Suprapubic skin (tissue), 4 donors: ENCODE measurements around the gene TMEM178A.

Source experiments
- EP300 ChIP-seq: sonication (generic); formaldehyde crosslinking; IDR thresholded peaks from one replicate; pipeline ENCODE4 v1.6.1; 2017; ENCODE audit warnings: antibody characterized with exemption
- POLR2A ChIP-seq, 2 donors: fragments of 450-650 bp; IDR thresholded peaks; one replicate each; pipeline ENCODE4 v1.6.1; 2017; ENCODE audit warnings: antibody characterized with exemption in 2 of 2, mild to moderate bottlenecking in 2 of 2, moderate library complexity in 2 of 2
- POLR2AphosphoS5 ChIP-seq, 3 donors: sonication (generic); formaldehyde crosslinking; IDR thresholded peaks; one replicate each; pipeline ENCODE4 v1.6.1; 2017; ENCODE audit warnings: antibody characterized with exemption in 3 of 3
- TF ChIP-seq, protein P1 (sequence below), 2 donors: fragments of 200-600 bp in 1 of 2; fragments of 450-650 bp in 1 of 2; sonication (generic) in 1 of 2; IDR thresholded peaks; one replicate each; pipeline ENCODE4 v1.5.1; 2016 to 2019; ENCODE audit warnings: antibody characterized with exemption in 2 of 2, mild to moderate bottlenecking in 1 of 2, moderate library complexity in 1 of 2

DNA sequence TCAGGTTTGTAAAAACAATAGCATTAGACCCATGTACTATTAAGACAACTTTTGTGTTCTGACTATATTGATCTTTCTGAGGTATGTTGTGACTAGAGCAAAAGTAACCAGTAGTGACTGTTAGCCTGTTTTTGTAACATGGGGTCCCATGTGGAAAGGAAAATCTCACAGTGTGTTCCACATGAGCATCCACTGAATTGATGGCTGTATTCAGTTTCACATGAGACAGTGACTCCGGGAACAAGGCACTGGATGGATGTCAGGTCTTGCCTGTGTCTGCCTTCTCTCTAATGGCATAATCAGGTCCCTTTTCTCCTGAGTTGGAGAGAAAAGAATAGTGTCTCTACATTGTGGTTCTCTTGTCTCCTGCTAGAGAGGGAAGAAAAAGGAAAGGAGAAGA lies 27.5 kb downstream of the TMEM178A start:
- TF ChIP-seq, protein P1, sequence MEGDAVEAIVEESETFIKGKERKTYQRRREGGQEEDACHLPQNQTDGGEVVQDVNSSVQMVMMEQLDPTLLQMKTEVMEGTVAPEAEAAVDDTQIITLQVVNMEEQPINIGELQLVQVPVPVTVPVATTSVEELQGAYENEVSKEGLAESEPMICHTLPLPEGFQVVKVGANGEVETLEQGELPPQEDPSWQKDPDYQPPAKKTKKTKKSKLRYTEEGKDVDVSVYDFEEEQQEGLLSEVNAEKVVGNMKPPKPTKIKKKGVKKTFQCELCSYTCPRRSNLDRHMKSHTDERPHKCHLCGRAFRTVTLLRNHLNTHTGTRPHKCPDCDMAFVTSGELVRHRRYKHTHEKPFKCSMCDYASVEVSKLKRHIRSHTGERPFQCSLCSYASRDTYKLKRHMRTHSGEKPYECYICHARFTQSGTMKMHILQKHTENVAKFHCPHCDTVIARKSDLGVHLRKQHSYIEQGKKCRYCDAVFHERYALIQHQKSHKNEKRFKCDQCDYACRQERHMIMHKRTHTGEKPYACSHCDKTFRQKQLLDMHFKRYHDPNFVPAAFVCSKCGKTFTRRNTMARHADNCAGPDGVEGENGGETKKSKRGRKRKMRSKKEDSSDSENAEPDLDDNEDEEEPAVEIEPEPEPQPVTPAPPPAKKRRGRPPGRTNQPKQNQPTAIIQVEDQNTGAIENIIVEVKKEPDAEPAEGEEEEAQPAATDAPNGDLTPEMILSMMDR (IDR thresholded peaks at IDR 0.05), result no peak
- TF ChIP-seq POLR2A (IDR thresholded peaks at IDR 0.05) (no peak), POLR2AphosphoS5 (IDR thresholded peaks at IDR 0.05) (no peak), EP300 (no peak)
